ENCODE measurements around the gene PPM1E.
"Not testable (repeated sequence)": the region's sequence is repeated elsewhere in the genome, so short reads cannot be mapped to it uniquely, and the experiment has no call there.

Gene PPM1E

DNA sequence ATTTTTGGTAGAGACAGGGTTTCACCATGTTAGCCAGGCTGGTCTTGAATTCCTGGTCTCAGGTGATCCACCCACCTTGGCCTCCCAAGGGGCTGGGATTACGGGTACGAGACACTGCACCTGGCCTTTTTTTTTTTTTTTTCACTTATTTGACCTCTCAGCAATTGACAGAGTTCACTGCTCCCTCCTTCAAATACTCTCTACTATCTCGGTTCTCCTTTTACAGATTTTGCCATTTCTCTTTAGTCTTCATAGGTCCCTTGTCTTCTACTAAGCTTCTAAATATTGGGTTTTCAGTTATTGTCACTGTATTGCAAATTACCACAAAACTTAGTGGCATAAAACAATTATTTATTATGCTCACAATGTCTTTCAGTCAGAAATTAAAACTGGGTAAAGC lies 191.8 kb downstream of the PPM1E start:
- no peaks in the 10 kb centered on the region for H3K27me3 Mint-ChIP-seq (ENCODE audit: low read depth)
- no peak overlapping the region for H3K27ac Mint-ChIP-seq
- no peak overlapping the region for H3K4me3 Mint-ChIP-seq
- H3K36me3 Mint-ChIP-seq (ENCODE audit: low read depth), result peaks cover 15% of the 10 kb centered on the region
- TF ChIP-seq, protein P1, sequence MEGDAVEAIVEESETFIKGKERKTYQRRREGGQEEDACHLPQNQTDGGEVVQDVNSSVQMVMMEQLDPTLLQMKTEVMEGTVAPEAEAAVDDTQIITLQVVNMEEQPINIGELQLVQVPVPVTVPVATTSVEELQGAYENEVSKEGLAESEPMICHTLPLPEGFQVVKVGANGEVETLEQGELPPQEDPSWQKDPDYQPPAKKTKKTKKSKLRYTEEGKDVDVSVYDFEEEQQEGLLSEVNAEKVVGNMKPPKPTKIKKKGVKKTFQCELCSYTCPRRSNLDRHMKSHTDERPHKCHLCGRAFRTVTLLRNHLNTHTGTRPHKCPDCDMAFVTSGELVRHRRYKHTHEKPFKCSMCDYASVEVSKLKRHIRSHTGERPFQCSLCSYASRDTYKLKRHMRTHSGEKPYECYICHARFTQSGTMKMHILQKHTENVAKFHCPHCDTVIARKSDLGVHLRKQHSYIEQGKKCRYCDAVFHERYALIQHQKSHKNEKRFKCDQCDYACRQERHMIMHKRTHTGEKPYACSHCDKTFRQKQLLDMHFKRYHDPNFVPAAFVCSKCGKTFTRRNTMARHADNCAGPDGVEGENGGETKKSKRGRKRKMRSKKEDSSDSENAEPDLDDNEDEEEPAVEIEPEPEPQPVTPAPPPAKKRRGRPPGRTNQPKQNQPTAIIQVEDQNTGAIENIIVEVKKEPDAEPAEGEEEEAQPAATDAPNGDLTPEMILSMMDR (IDR thresholded peaks at IDR 0.05; ENCODE audit: unreplicated experiment in 3 of 3), result no peak
- peaks cover 39% of the 10 kb centered on the region for H3K9me3 Mint-ChIP-seq
- no peaks in the 10 kb centered on the region for H3K4me1 Mint-ChIP-seq

DNA sequence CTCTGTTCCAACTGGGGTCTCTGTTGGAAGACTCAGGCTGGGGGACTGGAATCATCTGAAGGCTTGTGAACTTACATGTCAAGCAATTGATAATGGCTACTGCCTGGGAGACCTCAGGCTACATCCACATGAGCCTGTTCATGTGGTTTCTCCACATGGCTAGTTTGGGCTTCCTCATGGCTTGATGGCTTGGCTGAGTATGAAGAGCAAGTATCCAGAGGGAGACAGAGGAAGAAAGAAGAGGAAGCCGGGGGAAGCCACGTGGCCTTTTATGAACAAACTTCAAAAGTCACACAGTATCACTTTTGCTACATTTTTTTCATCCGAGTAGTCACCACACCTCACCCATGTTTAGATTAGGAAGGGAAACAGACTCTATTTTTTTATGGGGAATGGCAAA lies 192.2 kb downstream of the PPM1E start:
- Mint-ChIP-seq H3K36me3 (ENCODE audit: low read depth) (peaks cover 15% of the 10 kb centered on the region), H3K27ac (no peak overlapping the region), H3K4me3 (no peak overlapping the region), H3K9me3 (peaks cover 39% of the 10 kb centered on the region), H3K27me3 (ENCODE audit: low read depth) (no peaks in the 10 kb centered on the region), H3K4me1 (no peaks in the 10 kb centered on the region)
- TF ChIP-seq, protein P1 (IDR thresholded peaks at IDR 0.05; ENCODE audit: unreplicated experiment in 3 of 3), result no peak

DNA sequence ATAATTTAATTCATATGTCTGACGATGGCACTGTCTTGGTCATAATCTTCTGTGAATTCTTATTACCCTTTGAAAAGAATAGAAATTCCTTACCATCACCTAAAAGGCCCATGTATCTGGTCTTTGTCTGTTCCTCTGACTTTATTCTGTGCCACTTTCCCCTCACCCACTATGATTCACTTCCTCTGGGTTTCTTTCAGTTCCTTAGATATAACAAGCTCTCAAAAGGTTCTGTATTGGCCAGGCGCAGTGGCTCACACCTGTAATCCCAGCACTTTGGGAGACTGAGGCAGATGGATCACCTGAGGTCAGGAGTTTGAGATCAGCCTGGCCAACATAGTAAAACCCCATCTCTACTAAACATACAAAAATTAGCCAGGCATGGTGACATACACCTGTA lies 198.7 kb downstream of the PPM1E start:
- not testable (repeated sequence) for H3K4me3 Mint-ChIP-seq; H3K4me1 Mint-ChIP-seq; H3K36me3 Mint-ChIP-seq (ENCODE audit: low read depth); H3K27me3 Mint-ChIP-seq (ENCODE audit: low read depth); H3K27ac Mint-ChIP-seq
- H3K9me3 Mint-ChIP-seq, result peaks cover 31% of the 10 kb centered on the region

DNA sequence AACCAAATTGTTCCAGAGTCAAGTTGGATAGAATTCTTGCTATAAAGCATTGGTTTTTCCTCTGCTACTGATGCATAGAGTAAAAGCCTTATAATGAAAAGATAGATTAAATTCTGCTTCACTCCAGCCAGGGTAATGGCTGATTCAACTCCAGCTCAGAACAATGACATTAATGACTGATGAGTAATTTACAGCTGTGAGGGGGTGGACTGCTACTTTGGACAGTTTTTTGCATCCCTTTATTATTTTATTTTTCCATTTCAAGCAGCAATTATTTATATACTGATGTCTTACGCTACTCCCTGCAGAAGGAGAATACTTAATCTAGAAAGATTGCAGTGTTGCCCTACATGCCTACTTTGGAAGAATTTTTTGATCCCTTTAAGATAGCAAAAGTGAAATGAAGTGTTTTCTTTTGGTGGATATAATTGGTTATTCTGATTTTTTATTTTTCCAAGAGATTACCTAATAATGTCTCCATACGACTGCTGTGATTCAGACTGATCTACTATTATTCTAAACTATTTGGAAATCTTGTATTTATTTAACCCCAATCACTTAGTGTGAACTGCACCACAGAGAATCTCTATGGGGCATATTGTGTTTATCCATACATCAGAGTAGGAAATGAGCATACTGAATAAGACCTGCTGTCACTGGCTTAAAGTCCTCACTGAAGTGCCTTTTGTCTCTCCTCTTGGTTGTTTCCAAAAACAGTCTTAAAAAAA lies 201.5 kb downstream of the PPM1E start:
- Mint-ChIP-seq H3K36me3 (ENCODE audit: low read depth) (no peaks in the 10 kb centered on the region), H3K4me1 (no peaks in the 10 kb centered on the region), H3K27me3 (ENCODE audit: low read depth) (no peaks in the 10 kb centered on the region), H3K27ac (no peak overlapping the region), H3K9me3 (peaks cover 13% of the 10 kb centered on the region), H3K4me3 (no peak overlapping the region)
- TF ChIP-seq, protein P1 (IDR thresholded peaks at IDR 0.05; ENCODE audit: unreplicated experiment in 3 of 3), result no peak

DNA sequence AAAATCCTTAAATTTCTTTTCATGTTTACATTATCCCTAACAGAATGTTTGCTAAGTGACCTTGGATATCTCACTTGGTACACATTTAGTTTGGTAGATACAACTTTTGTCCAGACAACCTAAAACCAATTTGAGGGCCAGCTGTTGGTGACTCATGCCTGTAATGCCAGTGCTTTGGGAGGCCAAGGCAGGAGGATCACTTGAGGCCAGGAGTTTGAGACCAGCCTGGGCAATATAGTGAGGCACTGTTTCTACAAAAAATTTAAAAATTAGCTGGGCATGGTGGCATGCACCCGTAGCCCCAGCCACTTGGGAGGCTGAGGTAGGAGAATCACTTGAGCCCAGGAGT lies 202.0 kb downstream of the PPM1E start:
- not testable (repeated sequence) for H3K4me1 Mint-ChIP-seq; H3K27me3 Mint-ChIP-seq (ENCODE audit: low read depth)
- H3K9me3 Mint-ChIP-seq, result peaks cover 13% of the 10 kb centered on the region

DNA sequence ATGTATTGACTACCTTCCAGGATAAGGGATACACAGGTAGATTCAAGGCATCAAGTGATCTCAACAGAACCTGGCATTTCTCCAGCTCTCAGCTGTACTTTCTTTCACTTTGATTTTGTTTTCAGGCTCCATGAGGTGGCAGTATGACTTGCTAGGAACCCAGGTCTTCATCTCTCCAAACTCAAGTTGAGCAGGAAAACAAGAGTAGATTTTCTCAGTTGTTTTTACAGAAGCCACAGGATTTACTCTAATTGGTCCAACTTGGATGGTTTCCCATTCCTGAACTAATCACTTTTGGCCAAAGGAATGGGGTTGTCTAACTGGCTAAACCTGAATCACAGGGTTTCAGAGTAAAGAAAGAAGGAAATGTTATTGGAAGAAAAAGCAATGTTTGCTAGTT lies 204.4 kb downstream of the PPM1E start:
- H3K27me3 Mint-ChIP-seq (ENCODE audit: low read depth), result no peaks in the 10 kb centered on the region
- H3K9me3 Mint-ChIP-seq, result no peaks in the 10 kb centered on the region
- H3K4me1 Mint-ChIP-seq, result no peaks in the 10 kb centered on the region
- TF ChIP-seq, protein P1 (IDR thresholded peaks at IDR 0.05; ENCODE audit: unreplicated experiment in 3 of 3), result no peak
- no peak overlapping the region for H3K4me3 Mint-ChIP-seq
- H3K27ac Mint-ChIP-seq, result no peak overlapping the region
- H3K36me3 Mint-ChIP-seq (ENCODE audit: low read depth), result no peaks in the 10 kb centered on the region

More for the DNA sequence above, 202.0 kb downstream of the PPM1E start:
- H3K27ac Mint-ChIP-seq; H3K4me3 Mint-ChIP-seq; H3K36me3 Mint-ChIP-seq (ENCODE audit: low read depth): not testable (repeated sequence)

DNA sequence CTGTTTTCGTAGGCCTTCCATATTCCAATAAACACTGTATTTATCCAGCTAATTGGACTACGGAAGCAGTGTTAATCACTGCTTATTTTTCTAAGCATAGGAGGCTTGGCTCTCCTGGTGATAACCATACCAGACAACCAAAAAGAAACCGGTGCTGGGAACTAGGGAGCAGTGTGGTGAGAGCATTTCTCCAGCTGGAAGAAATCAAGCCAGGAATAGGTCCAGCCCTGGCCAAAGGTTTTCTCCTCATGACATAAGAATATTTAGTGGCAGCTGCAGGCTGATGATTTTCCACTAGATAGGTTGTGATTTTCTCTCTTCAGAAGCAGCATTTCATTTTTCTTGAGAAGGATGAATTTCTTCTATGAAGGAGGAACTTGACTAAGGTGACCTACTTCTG lies 209.6 kb downstream of the PPM1E start:
- TF ChIP-seq, protein P1 (IDR thresholded peaks at IDR 0.05; ENCODE audit: unreplicated experiment in 3 of 3), result no peak
- no peak overlapping the region for H3K4me3 Mint-ChIP-seq
- no peaks in the 10 kb centered on the region for H3K27me3 Mint-ChIP-seq (ENCODE audit: low read depth)
- H3K4me1 Mint-ChIP-seq, result peaks cover 13% of the 10 kb centered on the region
- no peaks in the 10 kb centered on the region for H3K36me3 Mint-ChIP-seq (ENCODE audit: low read depth)
- no peaks in the 10 kb centered on the region for H3K9me3 Mint-ChIP-seq
- peak overlapping the region; percentile 67 to 76 (median 73) for H3K27ac Mint-ChIP-seq
